ENCODE data around the gene FASN.

- TF ChIP-seq CTCF (IDR thresholded peaks at IDR 0.05; ENCODE audit: poor library complexity, severe bottlenecking) (no peak), RAD21 (conservative IDR thresholded peaks at IDR 0.05) (no peak), POLR2AphosphoS5 (IDR thresholded peaks at IDR 0.05) (no peak), REST (IDR thresholded peaks at IDR 0.05; ENCODE audit: borderline replicate concordance) (no peak), EZH2 (IDR thresholded peaks at IDR 0.05; ENCODE audit: borderline replicate concordance, insufficient read depth, low read length, poor library complexity, severe bottlenecking) (no peak), MXI1 (conservative IDR thresholded peaks at IDR 0.05; ENCODE audit: poor library complexity, severe bottlenecking) (no peak), TAF1 (IDR thresholded peaks at IDR 0.05; ENCODE audit: low read depth) (no peak), EP300 (conservative IDR thresholded peaks at IDR 0.05; ENCODE audit: poor library complexity, severe bottlenecking) (no peak), SMC3 (conservative IDR thresholded peaks at IDR 0.05; ENCODE audit: poor library complexity) (no peak)
Observed at GRCh38 chr17:82078433-82078832, 19.6 kb downstream of the FASN start.
